Measurements from ENCODE around the gene IGF1. TPM values are rescaled to one million over a fixed set of nuclear protein-coding genes. Genes with fewer than 3 reads are reported as not detected.
"Not testable (repeated sequence)": the region's sequence is repeated elsewhere in the genome, so short reads cannot be mapped to it uniquely, and the experiment has no call there.

IGF1 gene
- total RNA-seq, 1 donor from 2014 or later: 73.5 TPM

DNA sequence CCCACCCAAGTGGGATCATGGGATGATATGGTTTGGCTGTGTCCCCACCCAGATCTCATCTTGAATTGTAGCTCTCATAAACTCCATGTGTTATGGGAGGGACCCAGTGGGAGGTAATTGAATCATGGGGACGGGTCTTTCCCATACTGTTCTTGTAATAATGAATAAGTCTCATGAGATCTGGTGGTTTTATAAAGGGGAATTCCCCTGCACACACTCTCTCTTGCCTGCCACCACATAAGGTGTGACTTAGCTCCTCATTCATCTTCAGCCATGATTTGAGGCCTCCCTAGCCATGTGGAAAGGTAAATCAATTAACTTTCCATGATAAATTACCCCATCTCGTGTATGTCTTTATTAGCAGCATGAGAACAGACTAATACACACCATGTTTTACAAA lies 109.2 kb downstream of the IGF1 start:
- intact Hi-C loops (cut with DNase I): no loop called here
- Histone ChIP-seq H3K36me3 (no peaks in the 10 kb centered on the region), H3K27ac (no peak overlapping the region), H3K4me1 (no peaks in the 10 kb centered on the region), H3K9me3 (no peaks in the 10 kb centered on the region), H3K4me3 (no peak overlapping the region), H3K27me3 (no peaks in the 10 kb centered on the region)
- TF ChIP-seq, protein P1, sequence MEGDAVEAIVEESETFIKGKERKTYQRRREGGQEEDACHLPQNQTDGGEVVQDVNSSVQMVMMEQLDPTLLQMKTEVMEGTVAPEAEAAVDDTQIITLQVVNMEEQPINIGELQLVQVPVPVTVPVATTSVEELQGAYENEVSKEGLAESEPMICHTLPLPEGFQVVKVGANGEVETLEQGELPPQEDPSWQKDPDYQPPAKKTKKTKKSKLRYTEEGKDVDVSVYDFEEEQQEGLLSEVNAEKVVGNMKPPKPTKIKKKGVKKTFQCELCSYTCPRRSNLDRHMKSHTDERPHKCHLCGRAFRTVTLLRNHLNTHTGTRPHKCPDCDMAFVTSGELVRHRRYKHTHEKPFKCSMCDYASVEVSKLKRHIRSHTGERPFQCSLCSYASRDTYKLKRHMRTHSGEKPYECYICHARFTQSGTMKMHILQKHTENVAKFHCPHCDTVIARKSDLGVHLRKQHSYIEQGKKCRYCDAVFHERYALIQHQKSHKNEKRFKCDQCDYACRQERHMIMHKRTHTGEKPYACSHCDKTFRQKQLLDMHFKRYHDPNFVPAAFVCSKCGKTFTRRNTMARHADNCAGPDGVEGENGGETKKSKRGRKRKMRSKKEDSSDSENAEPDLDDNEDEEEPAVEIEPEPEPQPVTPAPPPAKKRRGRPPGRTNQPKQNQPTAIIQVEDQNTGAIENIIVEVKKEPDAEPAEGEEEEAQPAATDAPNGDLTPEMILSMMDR (IDR thresholded peaks at IDR 0.05): no peak
- no peak for DNase-seq (ENCODE audit: low spot score in 2 of 2)

DNA sequence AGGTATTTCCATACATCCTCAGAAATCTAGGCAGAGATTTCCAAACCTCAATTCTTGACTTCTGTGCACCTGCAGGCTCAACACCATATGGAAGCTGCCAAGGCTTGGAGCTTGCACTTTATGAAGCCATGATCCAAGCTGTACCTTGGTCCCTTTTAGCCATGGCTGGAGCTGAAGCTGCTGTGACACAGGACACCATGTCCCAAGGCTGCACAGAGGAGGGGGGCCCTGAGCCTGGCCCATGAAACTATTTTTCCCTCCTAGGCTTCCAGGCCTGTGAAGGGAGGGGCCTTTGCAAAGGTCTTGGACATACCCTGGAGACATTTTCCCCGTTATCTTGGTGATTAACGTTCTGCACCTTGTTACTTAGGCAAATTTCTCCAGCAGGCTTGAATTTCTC lies 110.5 kb downstream of the IGF1 start:
- intact Hi-C loops (cut with DNase I): no loop called here
- Histone ChIP-seq H3K4me1 (no peaks in the 10 kb centered on the region), H3K27me3 (no peaks in the 10 kb centered on the region), H3K27ac (no peak overlapping the region), H3K9me3 (no peaks in the 10 kb centered on the region), H3K4me3 (no peak overlapping the region), H3K36me3 (no peaks in the 10 kb centered on the region)
- no peak for DNase-seq (ENCODE audit: low spot score in 2 of 2)
- TF ChIP-seq, protein P1 (IDR thresholded peaks at IDR 0.05): no peak

DNA sequence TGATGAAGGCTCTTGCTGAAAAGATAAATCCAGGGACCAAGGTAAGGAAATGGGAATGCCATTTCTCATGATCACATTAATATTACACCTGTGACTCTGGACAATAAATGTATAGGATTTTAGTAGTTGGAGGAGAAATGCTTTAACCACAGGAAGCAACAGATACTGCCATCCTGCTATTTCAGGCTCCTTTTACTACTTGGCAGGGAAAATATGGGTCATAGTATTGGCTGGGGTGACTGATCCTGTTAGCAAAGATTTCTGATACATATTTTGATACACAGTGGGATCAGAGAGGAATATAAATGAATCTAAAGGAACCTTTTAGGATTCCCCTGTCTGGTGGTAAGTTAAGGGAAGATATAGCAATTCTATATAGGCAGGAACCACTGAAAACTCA lies 115.0 kb downstream of the IGF1 start:
- no peak overlapping the region for H3K27ac ChIP-seq
- no peaks in the 10 kb centered on the region for H3K27me3 ChIP-seq
- TF ChIP-seq, protein P1 (IDR thresholded peaks at IDR 0.05): no peak
- H3K4me1 ChIP-seq: no peaks in the 10 kb centered on the region
- H3K4me3 ChIP-seq: no peak overlapping the region
- intact Hi-C loops (cut with DNase I): no loop called here
- DNase-seq (ENCODE audit: low spot score in 2 of 2): no peak
- H3K9me3 ChIP-seq: no peaks in the 10 kb centered on the region
- H3K36me3 ChIP-seq: no peaks in the 10 kb centered on the region

DNA sequence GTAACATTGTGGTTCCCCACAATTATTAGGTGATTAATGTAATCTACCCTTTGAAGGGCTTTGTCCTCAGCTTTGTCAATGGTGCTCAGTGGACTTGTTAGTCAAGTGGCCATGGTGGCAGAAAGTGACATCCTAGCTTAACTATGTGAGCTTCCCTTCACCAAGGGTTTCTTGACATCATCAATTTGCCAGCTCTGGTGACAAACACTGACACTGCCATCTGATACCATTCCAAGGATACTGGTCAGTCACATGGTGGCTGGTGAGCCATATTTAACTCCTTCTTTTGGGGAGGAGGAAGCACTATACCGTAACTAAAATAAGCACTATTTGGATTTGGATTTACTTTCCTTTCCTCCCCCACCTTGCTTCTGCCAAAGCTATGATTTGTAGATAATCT lies 115.7 kb downstream of the IGF1 start:
- no peak overlapping the region for H3K4me3 ChIP-seq
- H3K27ac ChIP-seq: no peak overlapping the region
- no peaks in the 10 kb centered on the region for H3K4me1 ChIP-seq
- TF ChIP-seq, protein P1 (IDR thresholded peaks at IDR 0.05): no peak
- no peaks in the 10 kb centered on the region for H3K27me3 ChIP-seq
- DNase-seq (ENCODE audit: low spot score in 2 of 2): no peak
- no peaks in the 10 kb centered on the region for H3K36me3 ChIP-seq
- H3K9me3 ChIP-seq: no peaks in the 10 kb centered on the region
- intact Hi-C loops (cut with DNase I): no loop called here

DNA sequence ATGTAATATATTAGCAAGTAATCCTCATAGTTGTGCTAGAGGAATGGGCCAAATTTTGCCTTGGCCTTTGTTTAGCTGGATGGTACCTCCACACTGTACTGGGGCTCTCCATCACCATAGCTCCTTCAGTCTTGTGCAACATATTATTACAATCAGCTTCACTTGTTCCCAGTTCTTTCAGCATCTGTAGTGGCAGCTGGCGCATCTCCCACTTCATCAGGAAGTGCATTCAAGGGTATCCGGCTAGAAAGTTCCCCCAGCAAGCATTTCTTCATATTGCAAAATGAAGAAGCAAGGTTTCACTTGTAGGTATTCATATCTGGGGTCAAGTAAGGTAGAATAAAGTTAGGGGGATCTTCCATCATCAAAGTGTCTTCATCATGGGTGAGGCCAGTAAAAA lies 123.7 kb downstream of the IGF1 start:
- Histone ChIP-seq H3K4me3 (no peak overlapping the region), H3K9me3 (no peaks in the 10 kb centered on the region), H3K27ac (no peak overlapping the region), H3K27me3 (no peaks in the 10 kb centered on the region), H3K4me1 (no peaks in the 10 kb centered on the region), H3K36me3 (no peaks in the 10 kb centered on the region)
- no peak for DNase-seq (ENCODE audit: low spot score in 2 of 2)
- intact Hi-C loops (cut with DNase I): no loop called here
- TF ChIP-seq, protein P1 (IDR thresholded peaks at IDR 0.05): no peak

DNA sequence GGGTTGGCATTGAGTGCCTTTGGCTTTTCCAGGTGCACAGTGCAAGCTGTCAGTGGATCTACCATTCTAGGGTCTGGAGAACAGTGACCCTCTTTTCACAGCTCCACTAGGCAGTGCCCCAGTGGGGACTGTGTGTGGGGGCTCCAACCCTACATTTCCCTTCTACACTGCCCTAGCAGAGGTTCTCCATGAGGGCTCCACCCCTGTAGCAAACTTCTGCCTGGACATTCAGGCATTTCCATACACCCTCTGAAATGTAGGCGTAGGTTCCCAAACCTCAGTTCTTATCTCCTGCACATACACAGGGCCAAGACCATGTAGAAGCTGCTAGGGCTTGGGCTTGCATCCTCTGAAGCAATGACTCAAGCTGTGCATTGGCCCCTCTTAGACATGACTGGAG lies 126.1 kb downstream of the IGF1 start:
- H3K27me3 ChIP-seq; DNase-seq (ENCODE audit: low spot score in 2 of 2); H3K4me1 ChIP-seq; H3K27ac ChIP-seq; intact Hi-C loops (cut with DNase I); H3K9me3 ChIP-seq; H3K4me3 ChIP-seq; H3K36me3 ChIP-seq: not testable (repeated sequence)
